Neuron (in vitro differentiated cells): ENCODE measurements around the gene NUPR2.
"Not testable (repeated sequence)": the region's sequence is repeated elsewhere in the genome, so short reads cannot be mapped to it uniquely, and the experiment has no call there.

ENCODE experiments used
- H2AFZ ChIP-seq: one replicate; pipeline ENCODE4 v1.6.1; 2013; ENCODE audit warnings: low read depth, mild to moderate bottlenecking, inconsistent platforms, low read length, moderate library complexity
- H3K27me3 ChIP-seq: one replicate; pipeline ENCODE4 v1.6.1; 2013; ENCODE audit warnings: low read length; ENCODE audit not compliant: insufficient read depth
- H3K36me3 ChIP-seq: one replicate; pipeline ENCODE4 v1.6.1; 2013; ENCODE audit warnings: low read length; ENCODE audit not compliant: insufficient read depth
- H3K4me1 ChIP-seq: one replicate; pipeline ENCODE4 v1.6.1; 2013; ENCODE audit warnings: low read length; ENCODE audit not compliant: insufficient read depth
- H3K4me3 ChIP-seq: 2 replicates; pipeline ENCODE4 v1.5.1; 2013; ENCODE audit warnings: mild to moderate bottlenecking, low read length, moderate library complexity
- H3K9me3 ChIP-seq: one replicate; pipeline ENCODE4 v1.6.1; 2013; ENCODE audit warnings: low read length

Gene NUPR2

DNA sequence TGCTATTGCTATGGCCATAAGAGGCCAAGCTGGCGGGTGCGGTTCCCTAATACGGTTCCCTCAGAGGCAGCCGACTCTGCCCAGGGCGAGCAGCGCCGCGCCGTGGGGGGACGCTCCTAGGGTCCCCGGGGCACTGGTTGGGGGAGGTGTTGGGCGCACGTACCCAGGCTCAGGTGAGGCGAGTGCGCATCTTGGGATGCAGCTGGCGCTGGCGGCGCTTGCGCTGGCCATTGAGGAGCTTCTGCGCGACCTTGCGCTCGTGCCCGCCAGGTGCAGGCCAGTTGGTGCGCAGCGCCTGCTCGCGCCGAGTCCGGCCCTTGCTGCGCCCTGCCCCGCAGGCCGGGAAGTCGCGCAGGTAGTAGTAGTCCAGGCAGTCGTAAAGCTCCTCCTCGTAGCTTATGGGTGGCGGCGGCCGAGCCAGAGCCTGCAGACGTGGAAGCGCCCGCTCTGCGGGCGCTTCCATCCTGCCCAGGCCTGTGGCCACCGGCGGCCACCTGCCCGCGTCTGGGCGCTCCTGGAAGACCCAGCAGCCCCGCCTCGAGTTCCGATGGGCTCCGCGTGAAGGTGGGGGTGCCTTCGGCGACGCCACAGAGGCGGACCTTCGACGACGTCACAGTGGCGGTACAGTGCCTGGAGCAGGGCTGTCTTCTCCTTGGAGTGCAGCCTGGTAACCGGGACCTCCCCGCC, at the start of gene NUPR2:
TSS of gene NUPR2 (minus strand) at position 566 of the 687 bp plus-strand sequence. CDS start at position 463, 103 bp downstream.
- H3K4me3 ChIP-seq = no peak within 1 kb of the TSS

GRCh38 chr7:56157238-56157790, 41.1 kb upstream of the NUPR2 start:
- no peaks in the 10 kb centered on the region for H3K4me1 ChIP-seq
- no peak overlapping the region for H3K4me3 ChIP-seq
- H2AFZ ChIP-seq = no peak overlapping the region
- H3K36me3 ChIP-seq = no peaks in the 10 kb centered on the region
- H3K9me3 ChIP-seq = no peaks in the 10 kb centered on the region
- no peaks in the 10 kb centered on the region for H3K27me3 ChIP-seq

More for the DNA sequence above, at the start of gene NUPR2:
- no peaks in the 10 kb centered on the region for H3K27me3 ChIP-seq
- H3K9me3 ChIP-seq = no peaks in the 10 kb centered on the region
- H3K36me3 ChIP-seq = no peaks in the 10 kb centered on the region
- no peaks in the 10 kb centered on the region for H3K4me1 ChIP-seq
- no peak within 1 kb of the TSS for H2AFZ ChIP-seq

- not testable (repeated sequence) for H2AFZ ChIP-seq, H3K36me3 ChIP-seq, H3K9me3 ChIP-seq, H3K27me3 ChIP-seq, H3K4me3 ChIP-seq, H3K4me1 ChIP-seq
Observed at GRCh38 chr7:56131062-56131461, 14.8 kb upstream of the NUPR2 start.

GRCh38 chr7:56127241-56127975, 11.2 kb upstream of the NUPR2 start:
- peaks cover 2% of the 10 kb centered on the region for H3K4me1 ChIP-seq
- no peaks in the 10 kb centered on the region for H3K36me3 ChIP-seq
- H2AFZ ChIP-seq = no peak overlapping the region
- H3K9me3 ChIP-seq = no peaks in the 10 kb centered on the region
- H3K27me3 ChIP-seq = no peaks in the 10 kb centered on the region
- no peak overlapping the region for H3K4me3 ChIP-seq

- H3K4me1 ChIP-seq = no peaks in the 10 kb centered on the region
- H3K27me3 ChIP-seq = no peaks in the 10 kb centered on the region
- no peak overlapping the region for H3K4me3 ChIP-seq
- no peaks in the 10 kb centered on the region for H3K9me3 ChIP-seq
- no peaks in the 10 kb centered on the region for H3K36me3 ChIP-seq
- H2AFZ ChIP-seq = no peak overlapping the region
Observed at GRCh38 chr7:56125831-56126230, 9.6 kb upstream of the NUPR2 start.

- Histone ChIP-seq H3K4me3 (no peak overlapping the region), H3K9me3 (no peaks in the 10 kb centered on the region), H3K27me3 (no peaks in the 10 kb centered on the region), H2AFZ (no peak overlapping the region), H3K4me1 (no peaks in the 10 kb centered on the region), H3K36me3 (no peaks in the 10 kb centered on the region)
Observed at GRCh38 chr7:56124981-56125380, 8.8 kb upstream of the NUPR2 start.

DNA sequence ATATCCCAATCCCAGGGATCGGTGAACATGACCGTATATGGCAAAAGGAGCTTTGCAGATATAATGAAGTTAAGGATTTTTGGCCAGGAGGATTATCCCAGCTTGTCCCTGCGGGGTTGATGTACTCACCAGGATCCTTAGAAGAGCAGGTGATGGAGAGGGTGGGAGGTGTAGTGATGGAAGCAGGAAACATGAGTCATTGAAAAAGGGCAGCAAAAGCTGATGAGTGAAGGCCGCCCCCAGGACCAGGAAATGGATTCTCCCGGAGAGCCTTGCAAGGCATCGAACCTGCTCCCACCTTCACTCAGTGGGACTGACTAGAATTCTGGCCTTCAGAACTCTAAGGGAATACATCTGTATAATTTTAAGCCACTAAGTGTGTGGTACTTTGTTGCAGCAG, 5.2 kb upstream of the NUPR2 start:
- Histone ChIP-seq H3K36me3 (no peaks in the 10 kb centered on the region), H3K4me3 (no peak overlapping the region), H3K9me3 (no peaks in the 10 kb centered on the region), H2AFZ (no peak overlapping the region), H3K4me1 (no peaks in the 10 kb centered on the region), H3K27me3 (no peaks in the 10 kb centered on the region)

DNA sequence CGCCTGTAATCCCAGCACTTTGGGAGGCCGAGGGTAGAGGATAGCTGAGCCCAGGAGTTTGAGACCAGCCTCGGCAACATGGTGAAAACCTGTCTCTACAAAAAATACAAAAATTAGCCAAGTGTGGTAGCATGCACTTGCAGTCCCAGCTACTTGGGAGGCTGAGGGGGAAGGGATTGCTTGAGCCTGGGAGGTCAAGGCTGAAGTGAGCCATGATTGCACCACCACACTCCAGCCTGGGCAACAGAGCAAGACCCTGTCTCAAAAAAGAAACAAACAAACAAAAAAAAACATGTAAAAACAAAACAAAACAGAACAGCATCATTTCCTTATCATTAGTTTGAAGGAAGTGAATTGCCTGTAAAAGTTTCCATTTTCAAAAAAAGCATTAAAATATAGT, 4.0 kb downstream of the NUPR2 start:
- not testable (repeated sequence) for H3K4me3 ChIP-seq, H3K9me3 ChIP-seq, H3K36me3 ChIP-seq, H3K27me3 ChIP-seq, H2AFZ ChIP-seq, H3K4me1 ChIP-seq

GRCh38 chr7:56110611-56111010, 5.6 kb downstream of the NUPR2 start:
- Histone ChIP-seq H3K4me3 (no peak overlapping the region), H3K9me3 (no peaks in the 10 kb centered on the region), H3K36me3 (no peaks in the 10 kb centered on the region), H3K4me1 (no peaks in the 10 kb centered on the region), H2AFZ (no peak overlapping the region), H3K27me3 (no peaks in the 10 kb centered on the region)

GRCh38 chr7:56107954-56108258, 8.3 kb downstream of the NUPR2 start:
- Histone ChIP-seq H3K4me3 (no peak overlapping the region), H3K4me1 (no peaks in the 10 kb centered on the region), H3K36me3 (no peaks in the 10 kb centered on the region), H3K9me3 (no peaks in the 10 kb centered on the region), H3K27me3 (no peaks in the 10 kb centered on the region), H2AFZ (no peak overlapping the region)

GRCh38 chr7:56106108-56107073, 9.8 kb downstream of the NUPR2 start, which contains the start of gene CHCHD2:
CHCHD2 (minus strand) TSS chr7:56106476; CDS start chr7:56106413, 63 bp downstream.
- Histone ChIP-seq H3K9me3 (no peaks in the 10 kb centered on the region), H2AFZ (no peak within 1 kb of the TSS), H3K4me3 (no peak within 1 kb of the TSS), H3K36me3 (no peaks in the 10 kb centered on the region), H3K27me3 (no peaks in the 10 kb centered on the region), H3K4me1 (no peaks in the 10 kb centered on the region)

DNA sequence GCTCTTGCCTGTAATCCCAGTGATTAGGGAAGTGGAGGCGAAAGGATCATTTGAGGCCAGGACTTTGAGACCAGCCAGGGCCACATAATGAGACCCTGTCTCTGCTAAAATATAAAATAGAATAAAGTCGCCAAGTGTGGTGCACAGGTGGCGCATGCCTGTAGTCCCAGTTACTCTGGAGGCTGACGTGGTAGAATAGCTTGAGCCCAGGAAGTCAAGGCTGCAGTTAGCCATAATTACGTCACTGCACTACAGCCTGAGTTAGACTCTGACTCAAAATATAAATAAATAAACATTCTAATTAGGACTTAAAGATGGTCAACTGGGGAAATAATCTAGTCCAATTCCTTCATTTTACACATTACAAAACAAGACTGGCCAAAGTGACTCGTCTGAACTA, 10.7 kb downstream of the NUPR2 start:
- H2AFZ ChIP-seq = no peak overlapping the region
- H3K9me3 ChIP-seq = no peaks in the 10 kb centered on the region
- H3K4me1 ChIP-seq = no peaks in the 10 kb centered on the region
- H3K4me3 ChIP-seq = no peak overlapping the region
- no peaks in the 10 kb centered on the region for H3K36me3 ChIP-seq
- H3K27me3 ChIP-seq = no peaks in the 10 kb centered on the region

- H3K9me3 ChIP-seq, H3K27me3 ChIP-seq, H2AFZ ChIP-seq, H3K4me3 ChIP-seq, H3K4me1 ChIP-seq, H3K36me3 ChIP-seq: not testable (repeated sequence)
Observed at GRCh38 chr7:56104138-56104537, 12.1 kb downstream of the NUPR2 start.
